HG03066 (cell line): ENCODE measurements around the gene RNF157.

Experiments used
- ATAC-seq: cut with Tn5 transposase; IDR thresholded peaks from one replicate; pipeline ENCODE4 v1.9.1; 2021; ENCODE audit warnings: low read depth; ENCODE audit not compliant: unreplicated experiment

RNF157 gene

DNA sequence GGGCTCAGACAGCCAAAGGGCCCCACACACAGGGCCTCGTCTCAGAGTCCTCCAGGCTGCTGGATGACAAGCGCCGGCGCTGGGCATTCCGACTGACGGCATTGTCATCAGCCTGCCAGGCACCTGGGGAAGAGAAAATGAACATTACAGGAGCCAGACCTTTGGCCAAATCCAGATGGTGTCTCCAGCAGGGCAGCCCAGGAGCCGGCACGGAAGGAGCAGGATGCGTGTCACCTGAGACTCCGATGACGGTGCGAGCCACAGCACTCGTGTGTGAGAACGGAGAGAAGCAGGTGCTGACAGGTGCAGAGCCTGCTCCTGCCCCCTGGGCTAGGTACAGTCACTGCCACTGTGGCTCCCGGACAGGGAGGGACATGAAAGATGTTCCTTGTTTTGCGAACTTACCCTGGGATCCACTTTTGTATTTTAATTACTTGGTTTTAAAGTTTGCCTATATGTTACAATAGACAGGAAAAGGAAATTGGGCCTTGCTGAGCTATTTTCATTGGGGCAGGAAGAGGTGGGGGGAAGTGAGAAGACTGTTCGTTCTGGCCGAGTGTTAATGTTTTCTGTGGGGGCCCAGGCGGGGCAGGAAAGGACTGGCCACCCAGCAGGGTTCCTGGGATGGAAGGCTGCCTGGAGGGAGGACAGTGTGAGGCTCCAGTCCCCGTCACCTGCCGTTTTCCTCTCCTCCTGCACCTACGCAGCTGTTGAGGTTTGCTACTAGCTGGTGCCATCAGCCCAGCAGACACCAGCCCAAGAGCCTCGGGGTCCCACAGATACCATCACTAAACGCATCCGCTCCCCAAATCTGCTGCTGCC is 94.9 kb downstream of the RNF157 start:
- no peak for ATAC-seq

DNA sequence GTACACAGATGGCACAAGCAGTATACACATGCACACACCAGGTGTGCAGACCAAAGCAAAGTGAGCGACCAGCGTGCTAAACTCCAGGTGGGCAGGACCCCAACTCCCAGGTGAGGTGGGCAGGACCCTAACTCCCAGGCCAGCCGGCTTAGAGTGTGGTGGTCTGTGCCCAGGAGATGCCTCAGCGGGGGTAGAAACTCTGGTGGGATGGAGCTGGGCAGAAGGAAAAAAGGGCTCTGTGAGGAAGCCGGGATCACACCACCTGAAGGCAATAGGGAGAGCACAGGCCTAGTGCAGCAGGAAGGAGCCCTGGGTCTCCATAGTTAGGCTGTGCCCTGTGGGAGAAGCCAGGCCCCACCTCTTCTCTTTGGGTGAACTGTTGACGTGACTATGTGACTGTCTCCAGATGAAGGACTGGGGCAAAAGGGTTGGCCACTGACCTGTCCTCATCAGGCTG is 97.7 kb downstream of the RNF157 start:
- no peak for ATAC-seq

DNA sequence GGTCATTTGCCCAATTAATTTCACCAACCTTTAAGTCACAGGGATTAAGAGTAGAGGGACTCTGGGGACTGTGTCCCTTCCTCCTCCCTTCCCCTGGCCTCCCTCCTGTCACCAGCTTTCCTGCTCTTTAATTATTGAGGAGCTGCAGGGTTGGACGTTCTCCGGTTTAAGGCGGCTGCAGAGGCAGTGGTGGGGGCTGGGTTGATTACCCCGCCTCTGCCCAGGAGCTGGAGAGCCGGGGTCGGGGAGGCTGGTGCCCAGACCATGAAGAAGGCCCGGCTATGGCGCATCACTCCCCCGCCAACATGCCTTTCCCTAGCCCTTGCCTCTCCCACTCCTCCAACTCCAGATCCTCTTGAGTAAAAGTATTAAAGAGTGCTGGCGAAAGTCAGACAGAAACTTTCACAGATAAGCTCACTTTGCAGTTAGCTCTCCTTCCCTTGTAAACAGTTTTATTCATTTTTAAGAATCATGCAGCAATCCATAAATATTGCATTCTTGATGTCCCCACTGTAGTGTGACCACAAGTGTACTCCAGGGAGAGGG is 98.2 kb downstream of the RNF157 start:
- ATAC-seq: no peak

DNA sequence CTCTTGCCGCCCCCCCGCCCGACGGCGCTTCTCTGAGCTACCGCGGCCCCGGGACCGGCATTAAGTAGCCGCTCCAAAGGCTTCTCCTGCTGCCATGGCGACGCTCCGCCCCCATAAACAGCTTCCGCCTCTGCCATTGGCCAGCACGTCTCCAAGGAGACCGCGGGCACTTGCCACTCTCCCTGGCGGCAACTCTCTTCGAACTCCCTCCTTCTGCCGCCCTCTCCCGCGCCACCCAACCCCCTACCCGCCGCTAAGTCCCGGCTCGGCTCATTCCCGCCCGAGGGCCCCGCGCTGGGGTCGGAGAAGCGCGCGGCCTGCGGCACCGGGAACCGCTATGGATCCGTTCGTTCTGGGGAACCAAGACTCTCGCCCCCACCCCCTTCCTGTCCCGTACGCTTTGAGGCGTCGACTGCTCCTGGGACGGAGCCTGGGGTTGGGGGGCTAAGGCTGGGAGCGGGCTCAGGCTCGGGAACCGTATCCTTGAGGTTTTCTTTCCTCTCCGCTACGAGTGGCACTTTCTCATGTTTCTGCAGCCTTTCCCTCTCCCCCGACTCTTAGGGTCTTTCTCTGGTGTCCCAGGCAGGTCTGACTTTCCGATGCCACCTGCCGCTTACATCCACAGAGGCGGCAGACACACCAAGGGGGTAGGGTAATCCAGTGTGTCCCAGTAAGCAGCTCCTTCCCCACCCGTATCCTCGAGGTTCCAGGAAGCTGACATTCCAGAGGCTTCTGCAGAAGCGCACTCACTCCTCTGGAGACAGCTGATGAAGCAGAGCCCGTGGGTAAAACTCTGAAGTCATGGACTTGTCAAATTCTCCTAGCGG is 98.9 kb downstream of the RNF157 start, which contains the start of gene FOXJ1:
FOXJ1 (minus strand) TSS at position 34 of the 827 bp plus-strand sequence. CDS start 850 bp downstream, outside the sequence.
- ATAC-seq: no peak

DNA sequence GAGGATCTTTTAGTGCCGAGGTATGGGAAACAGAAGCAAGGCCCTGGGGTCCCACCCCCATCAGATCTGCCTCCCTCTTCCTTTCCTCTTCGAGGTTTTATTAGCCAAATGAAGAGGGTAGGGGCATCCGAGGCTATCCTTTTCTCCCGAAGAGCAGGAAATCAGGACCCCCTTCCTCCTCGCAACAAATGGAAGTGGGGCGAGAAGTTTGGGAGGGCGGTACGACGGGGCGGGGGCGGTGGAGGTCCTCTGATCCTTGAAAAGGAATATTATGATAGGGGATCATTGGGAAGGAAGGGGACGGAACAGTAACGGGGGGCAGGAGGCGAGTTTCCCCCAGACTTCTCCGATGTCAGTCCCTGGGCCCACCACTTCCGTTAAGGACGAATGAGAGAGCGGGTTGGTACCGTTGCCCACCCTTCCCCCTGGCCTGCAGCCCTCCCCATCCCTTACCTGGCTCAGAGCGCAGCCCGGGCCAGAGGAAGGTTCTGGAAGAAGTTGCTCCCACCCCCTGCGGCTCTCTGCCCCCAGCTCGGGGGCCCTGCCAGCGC is 99.6 kb downstream of the RNF157 start:
- ATAC-seq: no peak

DNA sequence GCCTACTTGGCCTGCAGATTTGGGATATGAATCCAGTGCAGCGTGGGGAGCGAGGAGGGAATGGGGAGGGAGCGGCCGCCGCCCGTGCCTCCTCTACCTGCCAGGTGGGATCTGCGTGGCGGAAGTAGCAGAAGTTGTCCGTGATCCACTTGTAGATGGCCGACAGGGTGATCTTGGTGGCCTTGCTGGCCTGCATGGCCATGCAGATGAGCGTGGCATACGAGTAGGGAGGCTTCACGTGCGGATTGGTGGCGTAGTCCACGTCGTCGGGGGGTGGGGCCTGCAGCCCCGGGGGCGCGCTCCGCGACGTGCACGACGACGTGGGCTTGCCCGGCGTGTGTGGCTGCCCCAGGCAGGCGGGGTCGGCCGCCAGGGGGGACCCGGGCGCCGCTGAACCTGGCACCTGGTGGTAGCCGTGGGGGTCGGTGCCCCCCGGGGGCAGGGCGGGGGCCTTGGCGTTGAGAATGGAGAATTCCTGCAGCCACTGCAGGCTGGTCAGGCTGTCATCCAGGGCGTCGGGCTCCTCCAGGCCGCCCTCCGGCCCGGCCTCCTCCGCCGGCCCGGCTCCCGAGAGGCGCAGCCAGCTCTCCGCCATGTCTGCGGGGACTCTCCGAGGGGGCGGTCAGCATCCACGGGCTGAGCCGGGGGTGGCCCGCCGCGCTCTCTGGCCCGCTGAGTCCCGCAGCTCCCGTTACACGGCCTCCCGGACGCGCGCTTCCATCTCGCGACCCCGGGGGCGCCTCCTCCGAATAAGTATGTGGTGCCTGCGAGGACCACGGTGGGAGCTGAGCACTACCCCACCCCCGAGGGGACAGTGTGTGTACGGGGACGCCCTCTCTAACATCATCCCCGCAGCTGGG is 100.3 kb downstream of the RNF157 start:
- no peak for ATAC-seq

DNA sequence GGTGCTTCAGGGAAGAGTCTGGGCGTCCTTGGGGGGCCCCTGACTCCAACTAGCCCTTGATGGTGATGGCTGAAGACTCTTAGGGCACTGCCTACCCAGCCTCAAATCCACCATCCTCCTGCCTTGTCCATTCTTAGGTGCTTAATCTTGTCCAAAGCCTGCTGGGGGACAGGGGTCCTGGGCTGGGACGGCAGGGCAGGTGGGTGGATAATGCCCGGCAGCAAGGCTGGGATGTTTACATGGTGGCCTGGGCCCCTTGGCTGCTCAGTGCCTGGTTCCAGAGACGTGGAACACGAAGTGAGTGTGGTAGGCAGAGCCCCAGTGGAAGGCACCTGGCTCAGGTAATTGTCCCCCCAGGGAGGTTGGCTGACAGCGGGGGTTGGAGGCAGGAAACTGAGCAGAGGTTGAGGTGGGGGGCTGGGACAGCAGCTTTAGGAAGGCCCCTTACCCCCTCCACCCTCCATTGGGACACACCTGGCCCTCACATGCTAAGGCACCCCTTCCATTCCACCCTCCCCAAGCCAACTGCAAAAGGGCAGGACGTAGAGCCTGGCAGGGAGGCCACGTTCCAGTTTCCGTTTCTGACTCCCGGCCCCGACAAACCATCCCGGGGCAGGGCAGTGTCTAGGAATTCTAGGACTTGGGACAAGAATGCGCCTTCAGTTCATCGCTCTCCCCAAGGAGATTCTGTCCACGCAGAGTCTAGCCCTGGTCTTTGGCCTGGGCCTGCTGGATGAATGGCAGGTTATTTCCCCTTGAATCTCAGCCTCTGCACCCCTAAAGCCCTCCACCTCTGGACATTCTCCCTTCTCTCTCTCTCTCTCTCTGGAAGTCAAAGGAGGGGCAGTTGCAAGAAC is 101.2 kb downstream of the RNF157 start:
- ATAC-seq: no peak

DNA sequence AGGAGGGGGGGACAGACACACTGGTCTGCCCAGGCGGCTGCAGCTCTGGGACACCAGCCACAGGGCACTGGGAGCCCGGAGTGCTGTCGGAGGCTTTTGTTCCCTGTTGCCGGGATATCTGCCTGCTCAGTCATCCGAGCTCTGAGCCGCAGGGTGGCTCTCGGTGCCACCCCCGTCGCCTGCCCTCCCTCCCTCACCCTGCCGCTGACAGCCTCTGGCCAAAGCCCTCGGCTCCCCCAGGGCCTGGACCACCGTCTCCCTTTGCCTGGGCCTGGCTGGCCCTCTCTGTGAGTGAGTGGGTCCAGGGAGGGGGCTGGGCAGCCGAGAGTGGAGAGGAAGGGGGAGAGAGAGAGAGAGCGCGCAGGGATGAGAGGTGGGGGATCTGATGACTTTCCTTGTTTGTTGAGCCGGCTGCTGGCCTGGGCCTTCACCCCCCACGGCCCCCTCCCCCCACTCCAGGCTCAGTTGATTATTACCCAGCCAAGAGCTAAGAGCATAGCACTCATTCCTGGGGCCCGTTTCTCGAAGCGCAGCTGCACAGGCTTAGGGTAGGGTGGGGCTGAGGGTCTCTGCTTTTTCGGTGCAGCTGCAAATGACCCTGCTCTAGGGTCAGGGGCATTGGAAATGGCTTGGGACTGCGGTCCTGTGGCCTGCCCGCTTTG is 101.9 kb downstream of the RNF157 start:
- no peak for ATAC-seq

DNA sequence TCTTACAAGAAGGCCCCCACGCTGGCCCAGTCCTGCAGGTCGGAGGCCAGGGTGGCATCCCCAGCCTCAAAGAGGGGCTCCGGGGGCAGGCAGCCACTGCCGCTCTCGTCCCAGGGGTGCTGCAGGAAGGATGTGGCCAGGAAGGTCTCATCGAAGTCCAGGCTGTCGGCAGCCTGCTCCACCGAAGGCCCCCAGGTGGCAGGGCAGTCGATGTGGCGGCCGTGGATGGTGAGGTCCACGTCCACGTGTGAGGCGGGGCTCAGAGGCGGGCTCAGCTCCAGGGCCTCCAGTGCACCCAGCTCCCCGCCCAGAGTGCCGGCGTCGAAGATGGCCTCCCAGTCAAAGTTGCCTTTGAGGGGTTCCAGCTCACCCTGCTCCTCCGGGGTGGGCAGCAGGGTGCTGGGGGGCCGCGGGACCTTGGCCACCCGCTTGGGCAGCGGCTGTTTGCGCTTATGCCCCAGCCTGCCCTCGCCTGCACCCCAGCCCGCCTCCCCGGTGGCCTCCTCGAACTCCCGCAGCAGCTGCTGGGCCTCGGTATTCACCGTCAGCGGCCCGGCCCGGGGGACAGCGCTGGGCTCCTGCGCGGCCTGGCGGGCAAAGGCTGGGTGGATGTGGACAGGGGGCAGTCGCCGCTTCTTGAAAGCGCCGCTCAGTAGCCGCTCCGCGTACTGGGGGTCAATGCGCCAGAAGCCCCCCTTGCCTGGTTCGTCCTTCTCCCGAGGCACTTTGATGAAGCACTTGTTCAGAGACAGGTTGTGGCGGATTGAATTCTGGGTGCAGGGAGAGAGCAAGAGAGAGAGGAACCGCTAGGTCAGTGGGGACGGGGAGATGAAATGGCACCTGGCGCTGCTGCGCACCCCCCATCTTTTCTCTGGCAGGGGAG is 102.7 kb downstream of the RNF157 start:
- no peak for ATAC-seq

DNA sequence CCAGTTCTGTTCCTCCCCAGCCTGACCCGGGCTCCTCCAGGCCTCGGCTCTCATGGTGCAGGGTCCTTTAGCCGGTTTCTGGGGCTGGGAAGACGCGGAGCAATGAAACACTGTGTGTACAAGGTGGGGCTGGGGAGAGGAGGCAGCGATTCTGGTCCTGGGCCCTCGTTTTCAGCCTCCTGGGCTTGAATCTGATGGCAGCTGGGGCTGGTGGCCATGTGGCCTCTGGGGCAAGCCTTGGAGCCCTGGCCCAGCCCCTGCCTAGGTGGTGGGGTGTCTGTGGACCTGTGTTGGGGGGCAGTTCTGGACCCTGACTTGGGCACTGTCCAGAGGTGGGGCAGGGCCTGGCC is 103.3 kb downstream of the RNF157 start:
- ATAC-seq: no peak

DNA sequence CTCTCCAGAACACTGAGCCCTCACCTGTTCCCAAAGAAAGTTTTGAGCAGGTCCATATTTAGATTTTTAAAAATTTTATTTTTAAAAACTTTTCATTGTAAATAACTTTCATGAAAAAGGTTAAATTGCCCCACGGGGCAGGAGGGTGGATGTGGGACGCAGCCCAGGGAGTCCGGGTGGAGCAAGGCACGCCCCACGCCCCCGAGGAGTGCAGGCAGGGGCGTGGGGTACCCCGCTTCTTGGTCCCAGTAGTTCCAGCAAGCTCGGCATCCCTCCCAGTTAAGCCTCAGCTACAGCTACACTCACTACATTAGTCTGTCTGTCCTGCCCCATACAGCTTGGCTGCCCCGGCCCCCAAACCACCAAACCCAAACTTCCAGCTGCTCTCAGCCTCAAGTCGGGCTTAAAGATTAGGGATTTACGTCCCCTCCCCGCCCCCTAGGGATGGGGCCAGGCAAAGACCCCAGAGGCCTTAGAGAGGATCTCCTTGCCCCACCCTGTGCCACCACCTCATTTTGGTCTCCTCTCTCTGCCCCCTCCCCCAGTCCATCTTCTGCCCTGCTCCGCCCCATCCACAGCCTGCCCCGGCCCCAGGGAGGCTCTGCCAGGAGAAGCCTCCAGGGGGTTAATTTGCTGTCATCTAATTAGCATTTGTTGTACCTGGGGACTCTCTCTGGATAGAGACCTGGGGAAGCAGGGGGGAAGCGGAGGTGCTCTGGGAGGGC is 103.9 kb downstream of the RNF157 start:
- no peak for ATAC-seq

DNA sequence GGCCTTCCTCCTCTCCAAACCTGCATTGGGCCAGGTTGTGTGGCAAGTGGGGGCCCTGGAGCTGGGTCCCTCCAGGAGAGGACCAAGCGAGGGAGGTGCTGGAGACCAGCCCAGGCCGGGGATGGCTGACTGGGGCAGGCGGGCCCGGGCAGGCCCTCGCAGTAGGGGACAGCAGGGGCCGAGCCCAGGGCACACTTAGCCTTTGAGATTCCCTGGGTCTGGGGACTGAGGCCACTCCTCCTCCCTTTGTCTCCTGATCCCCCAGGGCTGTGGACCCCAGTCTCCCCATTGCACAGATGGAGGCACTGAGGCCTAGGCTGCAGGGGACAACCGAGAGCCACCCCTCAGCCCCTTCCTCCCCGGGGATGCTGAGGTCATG is 104.5 kb downstream of the RNF157 start:
- no peak for ATAC-seq

DNA sequence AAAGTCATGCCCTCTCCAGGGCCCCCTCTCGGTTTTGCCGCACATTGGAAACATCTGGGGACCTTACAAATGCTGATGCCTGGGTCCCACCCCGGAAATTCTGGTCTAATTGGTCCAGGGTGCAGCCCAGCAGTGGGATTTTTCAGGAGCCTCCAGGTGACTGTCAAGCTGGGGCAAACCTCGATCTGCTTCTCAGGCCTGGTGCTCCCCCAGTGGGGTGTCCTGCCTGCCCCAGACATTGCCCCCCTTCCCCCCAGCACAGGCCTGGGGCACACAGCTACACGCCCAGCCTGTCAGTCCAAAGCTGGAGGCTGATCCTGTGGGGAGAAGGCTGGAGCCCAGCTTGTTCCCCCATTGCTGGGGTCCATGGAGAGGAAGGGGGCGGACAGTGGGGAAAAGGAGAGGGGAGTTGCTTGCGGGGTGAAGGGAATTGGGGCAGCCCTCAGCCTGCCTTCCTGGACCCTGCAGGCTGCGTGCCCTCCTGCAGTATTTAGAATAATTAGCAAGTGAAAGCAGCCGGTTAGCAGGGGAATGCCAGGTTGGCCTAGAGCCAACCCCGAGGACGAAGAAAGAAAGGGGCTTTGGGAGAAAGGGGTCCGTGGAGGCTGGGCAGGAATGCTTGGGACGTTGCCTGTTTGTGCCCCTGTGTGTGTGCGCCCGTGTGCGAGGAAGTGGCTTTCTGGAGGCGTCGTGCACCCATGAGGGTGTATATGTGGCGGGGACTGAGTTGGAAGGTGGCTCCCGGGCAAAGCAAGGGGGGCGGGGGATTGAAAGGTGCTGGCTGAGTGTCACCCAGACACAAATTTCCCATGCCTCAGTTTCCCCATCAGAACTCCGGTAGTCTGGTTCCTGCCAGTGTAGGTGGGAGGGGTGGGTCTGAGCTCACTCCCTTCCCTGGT is 105.1 kb downstream of the RNF157 start:
- no peak for ATAC-seq

DNA sequence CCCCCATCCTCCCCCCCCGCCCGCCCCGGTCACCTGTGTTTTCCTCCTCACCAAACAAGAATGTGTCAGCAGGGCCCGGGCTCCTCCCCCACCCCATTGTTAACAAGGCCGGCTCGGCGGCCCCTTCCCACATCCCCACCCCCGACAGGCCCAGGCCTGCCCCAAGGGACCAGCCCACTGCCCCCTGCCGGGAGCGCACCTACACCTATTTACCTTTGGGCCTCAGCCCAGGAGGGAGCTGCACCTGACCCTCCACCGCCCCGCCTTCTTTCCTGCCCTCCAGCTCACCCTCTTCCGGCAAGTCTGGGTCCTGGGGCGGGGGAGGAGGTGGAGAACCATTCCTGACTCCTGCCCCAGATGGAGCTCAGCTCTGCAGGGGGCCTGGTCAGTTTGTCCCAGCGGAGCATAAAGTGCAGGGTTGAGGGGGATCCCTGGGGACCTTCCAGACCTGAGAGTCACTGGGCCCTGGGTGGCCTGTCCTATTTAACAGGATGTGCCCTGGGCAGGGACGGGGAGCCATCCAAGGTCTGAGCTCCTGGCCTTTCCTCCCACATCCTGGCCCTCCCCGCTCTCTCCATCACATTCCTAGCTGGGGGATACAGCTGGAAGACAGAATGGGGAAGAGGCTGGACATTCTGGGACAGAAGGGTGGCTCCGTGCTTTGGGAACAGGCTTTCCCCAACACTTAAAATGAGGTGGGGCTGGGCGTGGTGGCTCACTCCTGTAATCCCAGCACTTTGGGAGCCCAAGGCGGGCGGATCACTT is 107.5 kb downstream of the RNF157 start:
- ATAC-seq: no peak
